Stimulated activated CD8-positive, alpha-beta memory T cell treated with anti-CD3 and anti-CD28 coated beads, Interleukin-2, amount 100 ng/mL, for 48 hours (primary cell): ENCODE results near the gene LHFPL2.
"Not testable (repeated sequence)": the region's sequence is repeated elsewhere in the genome, so short reads cannot be mapped to it uniquely, and the experiment has no call there.

Source experiments
- DNase-seq, 2 donors: peaks; one replicate each; pipeline ENCODE4 v3.0.0-alpha.2; 2020; ENCODE audit warnings: low read depth in 2 of 2

LHFPL2 gene

GRCh38 chr5:78648359-78649210, at the start of gene LHFPL2:
TSS of gene LHFPL2 (minus strand) at chr5:78648772. CDS start at chr5:78510213, 138,559 bp downstream.
- DNase-seq, result no peak

GRCh38 chr5:78696637-78697036, 48.1 kb upstream of the LHFPL2 start:
- no peak for DNase-seq

GRCh38 chr5:78696052-78696451, 47.5 kb upstream of the LHFPL2 start:
- not testable (repeated sequence) for DNase-seq

- DNase-seq, result no peak
Observed at GRCh38 chr5:78693339-78693738, 44.8 kb upstream of the LHFPL2 start.

GRCh38 chr5:78691084-78691960, 42.8 kb upstream of the LHFPL2 start:
- DNase-seq, result no peak

- DNase-seq, result no peak
Observed at GRCh38 chr5:78690253-78690972, 41.8 kb upstream of the LHFPL2 start.

GRCh38 chr5:78689540-78690252, 41.1 kb upstream of the LHFPL2 start:
- no peak for DNase-seq

GRCh38 chr5:78687514-78687913, 38.9 kb upstream of the LHFPL2 start:
- not testable (repeated sequence) for DNase-seq

GRCh38 chr5:78683905-78684304, 35.3 kb upstream of the LHFPL2 start:
- DNase-seq, result not testable (repeated sequence)

- no peak for DNase-seq
Observed at GRCh38 chr5:78679905-78680304, 31.3 kb upstream of the LHFPL2 start.

GRCh38 chr5:78677777-78678668, 29.5 kb upstream of the LHFPL2 start:
- DNase-seq, result no peak

- DNase-seq, result no peak
Observed at GRCh38 chr5:78675956-78676730, 27.6 kb upstream of the LHFPL2 start.

- not testable (repeated sequence) for DNase-seq
Observed at GRCh38 chr5:78673827-78674226, 25.3 kb upstream of the LHFPL2 start.

- DNase-seq, result no peak
Observed at GRCh38 chr5:78672154-78672553, 23.6 kb upstream of the LHFPL2 start.

GRCh38 chr5:78671609-78672008, 23.0 kb upstream of the LHFPL2 start:
- no peak for DNase-seq

- no peak for DNase-seq
Observed at GRCh38 chr5:78670701-78671269, 22.2 kb upstream of the LHFPL2 start.

- DNase-seq, result no peak
Observed at GRCh38 chr5:78669331-78669730, 20.8 kb upstream of the LHFPL2 start.

GRCh38 chr5:78667461-78668103, 19.0 kb upstream of the LHFPL2 start:
- DNase-seq, result no peak

GRCh38 chr5:78666975-78667374, 18.4 kb upstream of the LHFPL2 start:
- not testable (repeated sequence) for DNase-seq
